GM12892 (cell line): Measurements from ENCODE around the gene MLH1.

Experiments
- POLR2AphosphoS5 ChIP-seq: IDR thresholded peaks from 2 replicates; pipeline ENCODE4 v1.6.1; 2011; ENCODE audit warnings: low read depth, low read length, control low read depth
- TAF1 ChIP-seq: IDR thresholded peaks from 2 replicates; pipeline ENCODE4 v1.6.1; 2011; ENCODE audit warnings: low read depth, mild to moderate bottlenecking, control low read depth, low read length, borderline replicate concordance

DNA sequence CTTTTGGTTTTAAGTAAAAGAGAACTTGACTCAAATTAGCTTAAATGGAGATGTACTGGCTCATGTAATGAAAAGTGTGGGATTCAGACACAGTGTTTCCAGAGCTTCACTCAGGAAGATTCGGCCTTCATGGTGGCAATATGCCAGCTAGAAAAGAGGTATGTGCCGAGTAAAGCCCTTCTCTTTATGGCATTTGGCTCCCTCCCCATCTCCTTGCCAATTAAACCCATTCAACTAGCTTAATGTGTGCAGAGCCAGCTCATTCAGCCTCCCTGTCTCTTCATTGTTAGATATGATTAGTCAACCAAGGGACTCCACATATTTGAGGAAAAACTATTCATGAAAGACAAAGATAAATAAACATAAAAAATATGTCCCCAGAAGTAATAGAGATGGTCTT, 33.5 kb upstream of the MLH1 start:
- TF ChIP-seq POLR2AphosphoS5: no peak
- no peak for TF ChIP-seq TAF1
